ENCODE results near the gene CRYL1. TPM values are rescaled to one million over a fixed set of nuclear protein-coding genes. Genes with fewer than 3 reads are reported as not detected.

Gene CRYL1
- total RNA-seq, 1 experiment from 2014 or later = 2.9 TPM

- TF ChIP-seq ZNF532 (CRISPR knock-in tag; IDR thresholded peaks at IDR 0.05; ENCODE audit: borderline replicate concordance) (no peak), TEAD4 (CRISPR knock-in tag; IDR thresholded peaks at IDR 0.05) (no peak)
Observed at GRCh38 chr13:20448470-20448869, 77.2 kb downstream of the CRYL1 start (continued).

- Mint-ChIP-seq H3K36me3 (peaks cover 21% of the 10 kb centered on the region), H3K27me3 (ENCODE audit: low read depth) (no peaks in the 10 kb centered on the region; the same call in 1 of the 2 replicates), H3K4me3 (no peak overlapping the region), H3K4me1 (peaks cover 9% of the 10 kb centered on the region), H3K9me3 (peaks cover 48% of the 10 kb centered on the region), H3K27ac (no peak overlapping the region)
- ATAC-seq (no peak), DNase-seq (ENCODE audit: low spot score) (no peak)
- ChIA-PET POLR2A (no interaction called here), CTCF (no interaction called here)
- no peak for TF ChIP-seq NR3C1 (CRISPR knock-in tag; conservative IDR thresholded peaks at IDR 0.05; ENCODE audit: low read depth)
- no peak for TF ChIP-seq ZNF121 (CRISPR knock-in tag; IDR thresholded peaks at IDR 0.05)
- TF ChIP-seq HMGXB4 (CRISPR knock-in tag; IDR thresholded peaks at IDR 0.05) = no peak
- TF ChIP-seq FOXP4 (CRISPR knock-in tag; IDR thresholded peaks at IDR 0.05) = no peak
- no peak for TF ChIP-seq TEAD4 (CRISPR knock-in tag; IDR thresholded peaks at IDR 0.05)
- TF ChIP-seq USF1 (CRISPR knock-in tag; IDR thresholded peaks at IDR 0.05) = no peak
- TF ChIP-seq ZSCAN18 (CRISPR knock-in tag; IDR thresholded peaks at IDR 0.05) = no peak
- TF ChIP-seq ZNF423 (CRISPR knock-in tag; IDR thresholded peaks at IDR 0.05) = no peak
- no peak for TF ChIP-seq HMGA2 (CRISPR knock-in tag; IDR thresholded peaks at IDR 0.05)
- TF ChIP-seq JAZF1 (CRISPR knock-in tag; IDR thresholded peaks at IDR 0.05) = no peak
- no peak for TF ChIP-seq RORB (CRISPR knock-in tag; IDR thresholded peaks at IDR 0.05)
- TF ChIP-seq ZNF416 (CRISPR knock-in tag; IDR thresholded peaks at IDR 0.05) = no peak
- no peak for TF ChIP-seq ERG (CRISPR knock-in tag; IDR thresholded peaks at IDR 0.05)
Observed at GRCh38 chr13:20446900-20447299, 78.8 kb downstream of the CRYL1 start.

Data from WTC11 (cell line).